GM19099 (cell line): ENCODE measurements around the gene KRT6A.

Source experiments
- POLR2A ChIP-seq: IDR thresholded peaks from 3 replicates; pipeline ENCODE4 v1.6.1; 2011; ENCODE audit warnings: low read depth; ENCODE audit not compliant: insufficient read length; ENCODE audit errors: extremely low read depth

The KRT6A gene

GRCh38 chr12:52497975-52498374, 4.9 kb upstream of the KRT6A start:
- no peak for TF ChIP-seq POLR2A

- no peak for TF ChIP-seq POLR2A
These were observed 3.6 kb upstream of the KRT6A start for GRCh38 chr12:52496590-52497071.

- TF ChIP-seq POLR2A: no peak
These were observed 3.0 kb upstream of the KRT6A start for GRCh38 chr12:52496054-52496453.

- TF ChIP-seq POLR2A: no peak
These were observed 2.3 kb upstream of the KRT6A start for GRCh38 chr12:52495389-52495788.

- TF ChIP-seq POLR2A: no peak
These were observed 1.5 kb upstream of the KRT6A start for GRCh38 chr12:52494518-52494917.

- no peak for TF ChIP-seq POLR2A
These were observed 1.0 kb upstream of the KRT6A start for GRCh38 chr12:52494100-52494499.

- no peak for TF ChIP-seq POLR2A
These were observed 4.3 kb downstream of the KRT6A start for GRCh38 chr12:52488736-52489135.

GRCh38 chr12:52487211-52487610, 5.8 kb downstream of the KRT6A start:
- TF ChIP-seq POLR2A: no peak

- TF ChIP-seq POLR2A: no peak
These were observed 6.6 kb downstream of the KRT6A start for GRCh38 chr12:52486166-52487105.

- no peak for TF ChIP-seq POLR2A
These were observed 13.0 kb downstream of the KRT6A start for GRCh38 chr12:52480073-52480472.

GRCh38 chr12:52477651-52478050, 15.4 kb downstream of the KRT6A start:
- TF ChIP-seq POLR2A: no peak

GRCh38 chr12:52474212-52474611, 18.8 kb downstream of the KRT6A start:
- TF ChIP-seq POLR2A: no peak

GRCh38 chr12:52473768-52474167, 19.3 kb downstream of the KRT6A start, which contains the start of gene KRT6C:
Gene KRT6C (minus strand): TSS chr12:52473805. CDS start chr12:52473737, 68 bp downstream.
- TF ChIP-seq POLR2A: no peak

GRCh38 chr12:52469853-52470252, 23.2 kb downstream of the KRT6A start:
- no peak for TF ChIP-seq POLR2A

GRCh38 chr12:52464897-52465296, 28.2 kb downstream of the KRT6A start:
- TF ChIP-seq POLR2A: no peak

GRCh38 chr12:52461693-52462092, 31.4 kb downstream of the KRT6A start:
- TF ChIP-seq POLR2A: no peak
